ENCODE results near the gene MOV10L1. TPM values are rescaled to one million over a fixed set of nuclear protein-coding genes. Genes with fewer than 3 reads are reported as not detected.

MOV10L1 gene
- total and polyA plus RNA-seq, 9 of the 15 experiments (the other 6 are each of a cell fraction or from before 2014, with no cell fraction given) = 0.06 to 0.43 (median 0.15) TPM

DNA sequence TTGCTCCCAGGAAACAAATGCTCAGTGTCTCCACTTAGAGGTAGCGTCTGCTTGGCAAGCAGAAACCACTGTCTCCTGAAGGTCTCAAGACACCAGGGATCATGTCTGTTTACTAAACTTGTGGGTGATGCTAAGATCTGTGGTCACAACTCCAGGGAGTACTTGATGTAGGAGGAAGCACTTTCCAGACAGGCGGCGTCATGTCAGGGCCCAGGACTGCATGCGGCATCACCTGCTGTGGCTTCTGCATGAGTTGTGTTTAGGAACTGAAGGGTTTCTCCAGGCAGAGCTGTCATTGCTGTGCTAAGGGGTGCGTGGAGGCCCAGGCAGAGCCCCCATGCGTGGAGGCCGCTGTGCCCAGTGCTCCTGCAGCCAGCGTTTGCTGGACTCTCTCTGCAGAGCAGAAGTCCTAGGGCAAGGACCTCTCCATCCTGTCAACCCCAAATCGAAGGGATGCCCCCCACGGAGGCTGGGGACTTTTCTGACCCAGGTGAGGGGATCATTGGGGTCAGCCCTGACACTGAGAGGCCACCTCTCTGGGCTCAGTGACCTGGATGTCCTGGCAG is 72.7 kb downstream of the MOV10L1 start:
- H3K4me3 ChIP-seq = no peak overlapping the region
- peaks cover 6 to 15% of the 10 kb centered on the region in 2 experiments; a peak in 4 of 5 replicates for H3K27me3 ChIP-seq (ENCODE audit: control insufficient read depth in 2 of 2, insufficient read depth in 2 of 2, low read length in 2 of 2)
- no peaks in the 10 kb centered on the region for H4K20me1 ChIP-seq (replicated peaks; ENCODE audit: control insufficient read depth, insufficient read depth, low read length)
- DNase-seq (ENCODE audit: extremely low read depth in 1 of 4, low spot score in 3 of 4) (no peak), FAIRE-seq (no peak), ATAC-seq (no peak)
- H3K27ac ChIP-seq (ENCODE audit: extremely low read depth, low read depth, low read length) = no peak overlapping the region
- H3K4me2 ChIP-seq (ENCODE audit: insufficient read depth, low read length) = no peak overlapping the region
- H3K9me3 ChIP-seq (replicated peaks; ENCODE audit: control insufficient read depth, insufficient read depth, low read depth, low read length) = no peaks in the 10 kb centered on the region
- H2AFZ ChIP-seq (ENCODE audit: low read depth, low read length) = no peak overlapping the region
- no peak overlapping the region for H3K9ac ChIP-seq (ENCODE audit: insufficient read depth in 1 of 2, low read depth in 2 of 2, low read length in 2 of 2)
- WGBS (ENCODE audit: insufficient coverage, low coverage, missing lambda C conversion rate) = 21% methylated on average over 10 of the region's 10 CpGs
- in situ Hi-C loops (cut with MboI) = no loop called here
- TF ChIP-seq, protein P1, sequence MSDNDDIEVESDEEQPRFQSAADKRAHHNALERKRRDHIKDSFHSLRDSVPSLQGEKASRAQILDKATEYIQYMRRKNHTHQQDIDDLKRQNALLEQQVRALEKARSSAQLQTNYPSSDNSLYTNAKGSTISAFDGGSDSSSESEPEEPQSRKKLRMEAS (CRISPR knock-in tag; IDR thresholded peaks at IDR 0.05) = peak; percentile 46; the same call in 1 of the 2 replicates
- no peak for TF ChIP-seq ELF1 (tag; IDR thresholded peaks at IDR 0.05)
- TF ChIP-seq, protein P2, sequence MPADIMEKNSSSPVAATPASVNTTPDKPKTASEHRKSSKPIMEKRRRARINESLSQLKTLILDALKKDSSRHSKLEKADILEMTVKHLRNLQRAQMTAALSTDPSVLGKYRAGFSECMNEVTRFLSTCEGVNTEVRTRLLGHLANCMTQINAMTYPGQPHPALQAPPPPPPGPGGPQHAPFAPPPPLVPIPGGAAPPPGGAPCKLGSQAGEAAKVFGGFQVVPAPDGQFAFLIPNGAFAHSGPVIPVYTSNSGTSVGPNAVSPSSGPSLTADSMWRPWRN (IDR thresholded peaks at IDR 0.05; ENCODE audit: low read depth) = peak; percentile 72
- TF ChIP-seq ZNF717 (CRISPR knock-in tag; IDR thresholded peaks at IDR 0.05) = no peak
- TF ChIP-seq DIDO1 (tag; IDR thresholded peaks at IDR 0.05; ENCODE audit: low read depth) = no peak
- H3K9me1 ChIP-seq (ENCODE audit: control insufficient read depth, insufficient read depth, low read length) = no peaks in the 10 kb centered on the region
- BruUV-seq (replicated peaks) = no TSS peak
- H3K79me2 ChIP-seq (ENCODE audit: control insufficient read depth, insufficient read depth, low read length) = no peaks in the 10 kb centered on the region
- intact Hi-C loops (cut with micrococcal nuclease) = no loop called here
- ChIA-PET CTCF (ENCODE audit: low intra/inter-chr PET ratio) (no interaction called here), POLR2A (no interaction called here)
- no peaks in the 10 kb centered on the region for H3K36me3 ChIP-seq (ENCODE audit: control insufficient read depth, insufficient read depth, low read length)
- peaks cover 0 to 13% of the 10 kb centered on the region in 2 experiments; a peak in 2 of 5 replicates for H3K4me1 ChIP-seq (replicated peaks in 1 of 2; ENCODE audit: control insufficient read depth in 2 of 2, insufficient read depth in 2 of 2, low read length in 2 of 2)

Data from K562 (cell line).